NCI-H146 (cell line): ENCODE data around the gene NSUN6.
"Not testable (repeated sequence)": the region's sequence is repeated elsewhere in the genome, so short reads cannot be mapped to it uniquely, and the experiment has no call there.

Source experiments
- DNase-seq: peaks from one replicate; lab custom pipeline; 2025; lab: John Stamatoyannopoulos, UW

NSUN6 gene

GRCh38 chr10:18608596-18608995 lies 42.8 kb downstream of the NSUN6 start:
- no peak for DNase-seq

- DNase-seq: peak; percentile 65
These were observed 43.6 kb downstream of the NSUN6 start for GRCh38 chr10:18607503-18608378.

GRCh38 chr10:18606051-18606695 lies 45.2 kb downstream of the NSUN6 start:
- no peak for DNase-seq

GRCh38 chr10:18601321-18601720 lies 50.1 kb downstream of the NSUN6 start:
- no peak for DNase-seq

GRCh38 chr10:18599392-18599791 lies 52.0 kb downstream of the NSUN6 start:
- no peak for DNase-seq

- peak; percentile 42 for DNase-seq
These were observed 56.7 kb downstream of the NSUN6 start for GRCh38 chr10:18594574-18595156.

- not testable (repeated sequence) for DNase-seq
These were observed 60.2 kb downstream of the NSUN6 start for GRCh38 chr10:18591141-18591540.

- not testable (repeated sequence) for DNase-seq
These were observed 64.8 kb downstream of the NSUN6 start for GRCh38 chr10:18586637-18587036.

- no peak for DNase-seq
These were observed 67.7 kb downstream of the NSUN6 start for GRCh38 chr10:18583575-18584270.

GRCh38 chr10:18582803-18583202 lies 68.6 kb downstream of the NSUN6 start:
- DNase-seq: no peak

GRCh38 chr10:18577823-18578685 lies 73.3 kb downstream of the NSUN6 start:
- no peak for DNase-seq

GRCh38 chr10:18576586-18576985 lies 74.8 kb downstream of the NSUN6 start:
- DNase-seq: no peak

GRCh38 chr10:18572959-18573561 lies 78.3 kb downstream of the NSUN6 start:
- no peak for DNase-seq

- no peak for DNase-seq
These were observed 79.6 kb downstream of the NSUN6 start for GRCh38 chr10:18571780-18572179.

- no peak for DNase-seq
These were observed 80.3 kb downstream of the NSUN6 start for GRCh38 chr10:18571076-18571475.

- DNase-seq: not testable (repeated sequence)
These were observed 81.0 kb downstream of the NSUN6 start for GRCh38 chr10:18570386-18570785.

GRCh38 chr10:18567343-18567856 lies 84.0 kb downstream of the NSUN6 start:
- no peak for DNase-seq

- no peak for DNase-seq
These were observed 85.2 kb downstream of the NSUN6 start for GRCh38 chr10:18566177-18566576.

- DNase-seq: no peak
These were observed 86.4 kb downstream of the NSUN6 start for GRCh38 chr10:18565006-18565405.

GRCh38 chr10:18563003-18563726 lies 88.2 kb downstream of the NSUN6 start:
- DNase-seq: no peak
